Activated T-cell treated with anti-CD3 and anti-CD28 coated beads for 4 hours (primary cell): ENCODE data around the gene ABCB11.
"Not testable (repeated sequence)": the region's sequence is repeated elsewhere in the genome, so short reads cannot be mapped to it uniquely, and the experiment has no call there.

Experiments
- DNase-seq: peaks from one replicate; pipeline ENCODE4 v3.0.0-alpha.2; 2020

The ABCB11 gene

GRCh38 chr2:169041594-169041993, 10.5 kb upstream of the ABCB11 start:
- no peak for DNase-seq

- no peak for DNase-seq
Measured at GRCh38 chr2:169039702-169040101, 8.6 kb upstream of the ABCB11 start.

GRCh38 chr2:169038338-169038757, 7.2 kb upstream of the ABCB11 start:
- DNase-seq: no peak

GRCh38 chr2:169036736-169037440, 5.8 kb upstream of the ABCB11 start:
- DNase-seq: no peak

- DNase-seq: no peak
Measured at GRCh38 chr2:169035887-169036286, 4.8 kb upstream of the ABCB11 start.

- DNase-seq: no peak
Measured at GRCh38 chr2:169034984-169035544, 3.9 kb upstream of the ABCB11 start.

GRCh38 chr2:169034256-169034655, 3.1 kb upstream of the ABCB11 start:
- no peak for DNase-seq

- DNase-seq: no peak
Measured at GRCh38 chr2:169029341-169029740, 1.8 kb downstream of the ABCB11 start.

GRCh38 chr2:169027234-169027633, 3.9 kb downstream of the ABCB11 start:
- DNase-seq: no peak

GRCh38 chr2:169026056-169026455, 5.1 kb downstream of the ABCB11 start:
- no peak for DNase-seq

GRCh38 chr2:169023161-169023560, 8.0 kb downstream of the ABCB11 start:
- no peak for DNase-seq

- no peak for DNase-seq
Measured at GRCh38 chr2:169018390-169018789, 12.7 kb downstream of the ABCB11 start.

- DNase-seq: no peak
Measured at GRCh38 chr2:169015943-169016342, 15.2 kb downstream of the ABCB11 start.

- no peak for DNase-seq
Measured at GRCh38 chr2:169014780-169015179, 16.3 kb downstream of the ABCB11 start.

- DNase-seq: no peak
Measured at GRCh38 chr2:169013628-169014026, 17.5 kb downstream of the ABCB11 start.

GRCh38 chr2:169012812-169013627, 18.1 kb downstream of the ABCB11 start:
- no peak for DNase-seq

- not testable (repeated sequence) for DNase-seq
Measured at GRCh38 chr2:169012191-169012792, 18.8 kb downstream of the ABCB11 start.

GRCh38 chr2:169011698-169012097, 19.4 kb downstream of the ABCB11 start:
- no peak for DNase-seq

- DNase-seq: no peak
Measured at GRCh38 chr2:169010633-169011460, 20.3 kb downstream of the ABCB11 start.

GRCh38 chr2:169009865-169010579, 21.1 kb downstream of the ABCB11 start:
- no peak for DNase-seq

GRCh38 chr2:169007941-169008340, 23.2 kb downstream of the ABCB11 start:
- DNase-seq: no peak

- no peak for DNase-seq
Measured at GRCh38 chr2:169007356-169007755, 23.8 kb downstream of the ABCB11 start.
